ENCODE measurements around the gene TOM1L2. TPM values are rescaled to one million over a fixed set of nuclear protein-coding genes. Genes with fewer than 3 reads are reported as not detected.

TOM1L2 gene
- total and polyA plus RNA-seq, 8 donors: 13.3 to 154 (median 41.1) TPM

DNA sequence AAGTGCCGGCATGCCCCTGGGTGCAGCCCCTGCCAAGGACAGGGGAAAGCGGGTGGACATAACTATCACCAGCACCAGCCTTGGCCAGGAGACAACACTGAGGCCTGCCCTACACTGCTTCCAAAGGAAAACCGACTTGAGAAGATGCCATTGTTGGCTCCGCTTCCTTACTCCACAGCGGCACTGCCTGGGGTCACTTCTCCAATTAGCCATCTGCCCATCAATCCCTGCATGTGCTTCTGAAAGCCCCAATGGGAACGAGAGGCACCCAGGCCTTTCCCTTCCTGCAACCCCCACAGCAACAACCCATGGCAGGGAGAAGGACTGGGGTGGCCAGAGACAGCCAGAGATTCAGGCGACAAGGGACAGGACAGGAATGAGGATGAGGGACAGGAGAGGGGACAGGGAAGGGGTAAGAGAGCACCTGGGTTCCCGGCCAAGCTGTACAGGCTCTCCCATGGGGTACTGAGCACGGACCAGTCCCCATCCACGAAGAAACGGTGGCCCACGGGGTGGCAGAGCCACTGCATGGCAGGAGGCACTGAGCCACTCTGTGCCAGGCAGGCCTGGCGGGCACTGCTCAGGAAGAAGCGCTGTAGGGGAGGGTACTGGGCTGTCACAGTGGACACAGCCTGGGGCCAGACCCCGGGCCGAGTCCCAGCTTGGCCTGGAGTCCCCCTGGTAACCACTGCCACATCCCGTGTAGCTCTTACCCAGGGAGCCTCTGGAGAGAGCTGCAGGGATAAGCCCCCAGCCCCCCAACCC, 156.6 kb downstream of the TOM1L2 start:
- no peak for DNase-seq
- Histone ChIP-seq H3K27me3 (no peaks in the 10 kb centered on the region), H3K4me3 (no peak overlapping the region), H3K27ac (peak overlapping the region in 2 of 5 donors; percentile 24 to 42), H3K4me1 (peaks cover 39 to 82% (median 63%) of the 10 kb centered on the region in 4 donors), H3K9me3 (no peaks in the 10 kb centered on the region), H3K36me3 (peaks cover 66 to 90% (median 79%) of the 10 kb centered on the region in 4 donors)
- intact Hi-C loops (cut with DNase I; ENCODE audit: low total_unique reads): no loop called here
- TF ChIP-seq POLR2A (IDR thresholded peaks at IDR 0.05): no peak
- TF ChIP-seq POLR2AphosphoS5 (IDR thresholded peaks at IDR 0.05): no peak
- TF ChIP-seq EP300 (IDR thresholded peaks at IDR 0.05): no peak
- TF ChIP-seq, protein P1, sequence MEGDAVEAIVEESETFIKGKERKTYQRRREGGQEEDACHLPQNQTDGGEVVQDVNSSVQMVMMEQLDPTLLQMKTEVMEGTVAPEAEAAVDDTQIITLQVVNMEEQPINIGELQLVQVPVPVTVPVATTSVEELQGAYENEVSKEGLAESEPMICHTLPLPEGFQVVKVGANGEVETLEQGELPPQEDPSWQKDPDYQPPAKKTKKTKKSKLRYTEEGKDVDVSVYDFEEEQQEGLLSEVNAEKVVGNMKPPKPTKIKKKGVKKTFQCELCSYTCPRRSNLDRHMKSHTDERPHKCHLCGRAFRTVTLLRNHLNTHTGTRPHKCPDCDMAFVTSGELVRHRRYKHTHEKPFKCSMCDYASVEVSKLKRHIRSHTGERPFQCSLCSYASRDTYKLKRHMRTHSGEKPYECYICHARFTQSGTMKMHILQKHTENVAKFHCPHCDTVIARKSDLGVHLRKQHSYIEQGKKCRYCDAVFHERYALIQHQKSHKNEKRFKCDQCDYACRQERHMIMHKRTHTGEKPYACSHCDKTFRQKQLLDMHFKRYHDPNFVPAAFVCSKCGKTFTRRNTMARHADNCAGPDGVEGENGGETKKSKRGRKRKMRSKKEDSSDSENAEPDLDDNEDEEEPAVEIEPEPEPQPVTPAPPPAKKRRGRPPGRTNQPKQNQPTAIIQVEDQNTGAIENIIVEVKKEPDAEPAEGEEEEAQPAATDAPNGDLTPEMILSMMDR (IDR thresholded peaks at IDR 0.05): no peak
- WGBS, 5 donors: 75 to 84% (median 83%) methylated on average over 11 to 17 of the region's 17 CpGs

- intact Hi-C loops (cut with DNase I; ENCODE audit: low total_unique reads): no loop called here
- peak overlapping the region in 1 of 5 donors; percentile 24 for H3K27ac ChIP-seq
- peaks cover 66 to 92% (median 79%) of the 10 kb centered on the region in 4 donors for H3K36me3 ChIP-seq
- TF ChIP-seq, protein P1 (IDR thresholded peaks at IDR 0.05): no peak
- no peak for TF ChIP-seq EP300 (IDR thresholded peaks at IDR 0.05)
- no peak for DNase-seq
- H3K4me1 ChIP-seq: peaks cover 39 to 82% (median 60%) of the 10 kb centered on the region in 4 donors
- H3K9me3 ChIP-seq: no peaks in the 10 kb centered on the region
- no peaks in the 10 kb centered on the region for H3K27me3 ChIP-seq
- WGBS, 5 donors: 67 to 83% (median 79%) methylated on average over 6 to 8 of the region's 8 CpGs
- H3K4me3 ChIP-seq: no peak overlapping the region
These were observed 157.2 kb downstream of the TOM1L2 start for GRCh38 chr17:17815062-17815406.

DNA sequence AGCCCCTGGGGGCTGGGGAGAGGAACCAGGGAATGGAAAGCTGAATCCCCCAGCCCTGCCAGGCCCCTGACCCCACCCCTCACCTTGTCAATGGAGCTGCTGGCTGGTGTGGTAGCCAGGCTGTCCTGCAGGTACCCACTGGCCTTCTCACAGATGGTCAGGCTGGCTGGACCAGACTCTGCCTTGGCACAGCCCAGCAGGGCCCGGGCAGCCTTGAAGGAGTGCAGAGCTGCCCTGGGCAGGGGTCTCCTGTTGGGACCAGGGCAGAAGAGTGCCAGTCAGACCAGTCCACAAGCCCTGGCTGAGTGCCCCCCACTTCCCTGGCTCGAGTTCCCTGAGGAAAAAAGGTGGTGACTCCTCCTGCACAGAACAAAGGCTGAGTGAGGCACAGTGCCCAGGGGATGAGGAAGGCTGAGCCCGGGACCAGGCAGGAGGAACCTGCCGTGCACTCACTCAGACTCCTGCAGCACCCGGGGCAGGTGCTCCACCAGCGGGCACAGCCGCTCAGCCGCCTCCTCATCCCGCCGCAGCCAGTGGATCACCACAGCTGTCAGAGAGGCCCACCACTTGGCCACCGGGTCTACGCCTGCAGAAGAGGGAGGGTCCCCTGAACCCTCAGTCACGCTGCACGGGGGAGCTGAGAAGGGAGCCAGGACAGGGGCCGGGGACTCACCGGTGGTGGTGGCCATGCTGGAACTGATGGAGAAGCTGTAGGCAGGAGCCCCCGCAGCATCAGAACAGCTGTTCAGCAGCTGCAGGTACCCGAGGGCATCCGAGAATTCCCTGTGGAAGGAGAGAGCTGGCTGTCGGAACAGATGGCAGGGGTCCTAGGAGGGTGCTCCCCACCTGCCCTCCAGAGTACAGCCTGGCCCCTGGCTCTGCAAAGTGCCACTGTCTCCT, 157.8 kb downstream of the TOM1L2 start:
- Histone ChIP-seq H3K27me3 (no peaks in the 10 kb centered on the region), H3K27ac (peak overlapping the region in 1 of 5 donors; percentile 24), H3K9me3 (no peaks in the 10 kb centered on the region), H3K4me3 (no peak overlapping the region), H3K4me1 (peaks cover 39 to 82% (median 59%) of the 10 kb centered on the region in 4 donors), H3K36me3 (peaks cover 60 to 92% (median 77%) of the 10 kb centered on the region in 4 donors)
- DNase-seq: no peak
- 69 to 80% (median 78%) methylated on average over 13 to 20 of the region's 20 CpGs for WGBS, 5 donors
- TF ChIP-seq POLR2AphosphoS5 (IDR thresholded peaks at IDR 0.05): no peak
- TF ChIP-seq, protein P1 (IDR thresholded peaks at IDR 0.05): no peak
- no peak for TF ChIP-seq POLR2A (IDR thresholded peaks at IDR 0.05)
- no peak for TF ChIP-seq EP300 (IDR thresholded peaks at IDR 0.05)
- intact Hi-C loops (cut with DNase I; ENCODE audit: low total_unique reads): loop anchor here (5.0 kb wide), 1 partner anchor 48 kb away; no protein-coding TSS in a partner anchor

- H3K27me3 ChIP-seq: no peaks in the 10 kb centered on the region
- intact Hi-C loops (cut with DNase I; ENCODE audit: low total_unique reads): loop anchor here (5.0 kb wide), 1 partner anchor 49 kb away; no protein-coding TSS in a partner anchor
- peaks cover 53 to 89% (median 72%) of the 10 kb centered on the region in 4 donors for H3K36me3 ChIP-seq
- 75 to 100% (median 84%) methylated on average over 1 to 16 of the region's 16 CpGs for WGBS, 5 donors
- peaks cover 34 to 80% (median 57%) of the 10 kb centered on the region in 4 donors for H3K4me1 ChIP-seq
- TF ChIP-seq, protein P1 (IDR thresholded peaks at IDR 0.05): no peak
- TF ChIP-seq POLR2AphosphoS5 (IDR thresholded peaks at IDR 0.05): no peak
- no peak for DNase-seq
- no peak overlapping the region for H3K27ac ChIP-seq
- no peak overlapping the region for H3K4me3 ChIP-seq
- no peaks in the 10 kb centered on the region for H3K9me3 ChIP-seq
These were observed 158.5 kb downstream of the TOM1L2 start for GRCh38 chr17:17813725-17814095.

Measured in stomach (tissue), 9 donors.